Endodermal cell (in vitro differentiated cells): Measurements from ENCODE around the gene SLC39A13. TPM values are rescaled to one million over a fixed set of nuclear protein-coding genes. Genes with fewer than 3 reads are reported as not detected.

Experiments
- DNase-seq: peaks from one replicate; pipeline ENCODE4 v3.0.0-alpha.2; 2017
- H3K27ac ChIP-seq: 2 replicates; pipeline ENCODE4 v1.5.1; 2013; ENCODE audit warnings: mild to moderate bottlenecking, low read depth, low read length, moderate library complexity
- H3K27me3 ChIP-seq: 2 replicates; pipeline ENCODE4 v1.6.1; 2013; ENCODE audit warnings: mild to moderate bottlenecking, low read length, moderate library complexity; ENCODE audit not compliant: insufficient read depth, control insufficient read depth, poor library complexity, severe bottlenecking
- H3K36me3 ChIP-seq: 2 replicates; pipeline ENCODE4 v1.7.0; 2013; ENCODE audit warnings: mild to moderate bottlenecking, low read length, moderate library complexity; ENCODE audit not compliant: control insufficient read depth, insufficient read depth
- H3K4me1 ChIP-seq: one replicate; pipeline ENCODE4 v1.7.0; 2013; ENCODE audit warnings: low read length; ENCODE audit not compliant: control insufficient read depth, insufficient read depth
- H3K4me3 ChIP-seq: 2 replicates; pipeline ENCODE4 v1.5.1; 2013; ENCODE audit warnings: mild to moderate bottlenecking, low read length, moderate library complexity
- H3K9ac ChIP-seq: 2 replicates; pipeline ENCODE4 v1.6.1; 2013; ENCODE audit warnings: mild to moderate bottlenecking, low read length, moderate library complexity; ENCODE audit not compliant: poor library complexity, severe bottlenecking; ENCODE audit errors: extremely low read depth
- H3K9me3 ChIP-seq: 2 replicates; pipeline ENCODE4 v1.6.1; 2013; ENCODE audit warnings: mild to moderate bottlenecking, low read length, moderate library complexity; ENCODE audit not compliant: control insufficient read depth
- H3K27ac Mint-ChIP-seq: 2 replicates; pipeline ENCODE4 v1.8.0; 2020; ENCODE audit warnings: mixed read lengths
- H3K27me3 Mint-ChIP-seq: 2 replicates; pipeline ENCODE4 v1.8.0; 2021; ENCODE audit warnings: mild to moderate bottlenecking, mixed read lengths; ENCODE audit not compliant: insufficient read depth
- H3K36me3 Mint-ChIP-seq: 2 replicates; pipeline ENCODE4 v1.8.0; 2020; ENCODE audit warnings: low read depth, mixed read lengths
- H3K4me1 Mint-ChIP-seq: 2 replicates; pipeline ENCODE4 v1.8.0; 2020; ENCODE audit warnings: mixed read lengths
- H3K4me3 Mint-ChIP-seq: 2 replicates; pipeline ENCODE4 v1.8.0; 2020; ENCODE audit warnings: mild to moderate bottlenecking, moderate library complexity, mixed read lengths
- H3K9me3 Mint-ChIP-seq: 2 replicates; pipeline ENCODE4 v1.8.0; 2020; ENCODE audit warnings: mild to moderate bottlenecking, mixed read lengths
- WGBS, 2 experiments: methylation state at CpG; one replicate each; pipeline versions ENCODE4 v1.1.5 to v1.1.7; 2013; ENCODE audit warnings: missing lambda C conversion rate in 2 of 2, mixed read lengths in 1 of 2; ENCODE audit not compliant: insufficient coverage in 1 of 2, insufficient read length in 1 of 2; 5-methylcytosine and 5-hydroxymethylcytosine counted together
- total RNA-seq, 2 donors: library from RNA; stranded (reverse); fragmentation: NEBNext Ultra II Directional in 1 of 2; extraction: Animal tissue kit (Norgen Biotek cat#: 25700) in 1 of 2; gene quantifications; 2 replicates in 1 of 2; 3 replicates in 1 of 2; pipeline ENCODE4 v1.2.1, GENCODE V29; 2021
- TF ChIP-seq, protein P1 (sequence below): fragments of 200-600 bp; sonication (generic); conservative IDR thresholded peaks from 2 replicates; pipeline ENCODE4 v1.5.0; 2021; ENCODE audit warnings: antibody characterized with exemption, mild to moderate bottlenecking

SLC39A13 gene
- total RNA-seq, 2 donors from 2014 or later: 34.7 to 40.4 TPM

GRCh38 chr11:47437218-47437745, 28.9 kb downstream of the SLC39A13 start:
- Histone ChIP-seq H3K4me3 (no peak overlapping the region), H3K4me1 (no peaks in the 10 kb centered on the region), H3K9me3 (no peaks in the 10 kb centered on the region), H3K9ac (no peak overlapping the region), H3K27me3 (no peaks in the 10 kb centered on the region), H3K36me3 (no peaks in the 10 kb centered on the region), H3K27ac (no peak overlapping the region)
- H3K9me3 Mint-ChIP-seq: peaks cover 3% of the 10 kb centered on the region
- no peak overlapping the region for H3K4me3 Mint-ChIP-seq
- H3K4me1 Mint-ChIP-seq: no peaks in the 10 kb centered on the region
- H3K27ac Mint-ChIP-seq: no peak overlapping the region
- 91 to 92% methylated on average over 4 to 11 of the region's 11 CpGs for WGBS, 2 experiments
- H3K27me3 Mint-ChIP-seq: no peaks in the 10 kb centered on the region
- peaks cover 2% of the 10 kb centered on the region for H3K36me3 Mint-ChIP-seq
- no peak for DNase-seq
- TF ChIP-seq, protein P1, sequence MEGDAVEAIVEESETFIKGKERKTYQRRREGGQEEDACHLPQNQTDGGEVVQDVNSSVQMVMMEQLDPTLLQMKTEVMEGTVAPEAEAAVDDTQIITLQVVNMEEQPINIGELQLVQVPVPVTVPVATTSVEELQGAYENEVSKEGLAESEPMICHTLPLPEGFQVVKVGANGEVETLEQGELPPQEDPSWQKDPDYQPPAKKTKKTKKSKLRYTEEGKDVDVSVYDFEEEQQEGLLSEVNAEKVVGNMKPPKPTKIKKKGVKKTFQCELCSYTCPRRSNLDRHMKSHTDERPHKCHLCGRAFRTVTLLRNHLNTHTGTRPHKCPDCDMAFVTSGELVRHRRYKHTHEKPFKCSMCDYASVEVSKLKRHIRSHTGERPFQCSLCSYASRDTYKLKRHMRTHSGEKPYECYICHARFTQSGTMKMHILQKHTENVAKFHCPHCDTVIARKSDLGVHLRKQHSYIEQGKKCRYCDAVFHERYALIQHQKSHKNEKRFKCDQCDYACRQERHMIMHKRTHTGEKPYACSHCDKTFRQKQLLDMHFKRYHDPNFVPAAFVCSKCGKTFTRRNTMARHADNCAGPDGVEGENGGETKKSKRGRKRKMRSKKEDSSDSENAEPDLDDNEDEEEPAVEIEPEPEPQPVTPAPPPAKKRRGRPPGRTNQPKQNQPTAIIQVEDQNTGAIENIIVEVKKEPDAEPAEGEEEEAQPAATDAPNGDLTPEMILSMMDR: no peak

- Histone ChIP-seq H3K9ac (no peak overlapping the region), H3K36me3 (no peaks in the 10 kb centered on the region), H3K4me1 (no peaks in the 10 kb centered on the region), H3K9me3 (no peaks in the 10 kb centered on the region), H3K27ac (no peak overlapping the region), H3K4me3 (no peak overlapping the region), H3K27me3 (no peaks in the 10 kb centered on the region)
- H3K9me3 Mint-ChIP-seq: peaks cover 3% of the 10 kb centered on the region
- no peak overlapping the region for H3K27ac Mint-ChIP-seq
- peaks cover 2% of the 10 kb centered on the region for H3K36me3 Mint-ChIP-seq
- no peak for DNase-seq
- H3K27me3 Mint-ChIP-seq: no peaks in the 10 kb centered on the region
- TF ChIP-seq, protein P1: no peak
- no peaks in the 10 kb centered on the region for H3K4me1 Mint-ChIP-seq
- 87 to 94% methylated on average over 10 to 16 of the region's 16 CpGs for WGBS, 2 experiments
- no peak overlapping the region for H3K4me3 Mint-ChIP-seq
These were observed 29.5 kb downstream of the SLC39A13 start for GRCh38 chr11:47437746-47438418.

GRCh38 chr11:47438721-47439120, 30.3 kb downstream of the SLC39A13 start:
- no peaks in the 10 kb centered on the region for H3K27me3 ChIP-seq
- no peak overlapping the region for H3K9ac ChIP-seq
- TF ChIP-seq, protein P1: no peak
- H3K4me1 Mint-ChIP-seq: no peaks in the 10 kb centered on the region
- no peaks in the 10 kb centered on the region for H3K9me3 ChIP-seq
- H3K4me1 ChIP-seq: no peaks in the 10 kb centered on the region
- no peak for DNase-seq
- H3K4me3 Mint-ChIP-seq: no peak overlapping the region
- H3K27me3 Mint-ChIP-seq: no peaks in the 10 kb centered on the region
- H3K9me3 Mint-ChIP-seq: peaks cover 3% of the 10 kb centered on the region
- H3K4me3 ChIP-seq: no peak overlapping the region
- peaks cover 2% of the 10 kb centered on the region for H3K36me3 Mint-ChIP-seq
- no peak overlapping the region for H3K27ac Mint-ChIP-seq
- H3K27ac ChIP-seq: no peak overlapping the region
- 91 to 92% methylated on average over 18 of the region's 18 CpGs for WGBS, 2 experiments
- no peaks in the 10 kb centered on the region for H3K36me3 ChIP-seq
